Activated CD4-positive, alpha-beta T cell treated with anti-CD3 and anti-CD28 coated beads for 24 hours (primary cell): ENCODE results near the gene PTMA.
"Not testable (repeated sequence)": the region's sequence is repeated elsewhere in the genome, so short reads cannot be mapped to it uniquely, and the experiment has no call there.

ENCODE experiments used
- DNase-seq, 2 donors: peaks; one replicate each; pipeline ENCODE4 v3.0.0-alpha.2; 2020; ENCODE audit warnings: low read depth in 2 of 2

PTMA gene, protein sequence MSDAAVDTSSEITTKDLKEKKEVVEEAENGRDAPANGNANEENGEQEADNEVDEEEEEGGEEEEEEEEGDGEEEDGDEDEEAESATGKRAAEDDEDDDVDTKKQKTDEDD

GRCh38 chr2:231707927-231708772 is at the start of gene PTMA:
TSS of gene PTMA (plus strand) at chr2:231708525. CDS start at chr2:231708707, 182 bp downstream.
- DNase-seq: peak; percentile 97

DNA sequence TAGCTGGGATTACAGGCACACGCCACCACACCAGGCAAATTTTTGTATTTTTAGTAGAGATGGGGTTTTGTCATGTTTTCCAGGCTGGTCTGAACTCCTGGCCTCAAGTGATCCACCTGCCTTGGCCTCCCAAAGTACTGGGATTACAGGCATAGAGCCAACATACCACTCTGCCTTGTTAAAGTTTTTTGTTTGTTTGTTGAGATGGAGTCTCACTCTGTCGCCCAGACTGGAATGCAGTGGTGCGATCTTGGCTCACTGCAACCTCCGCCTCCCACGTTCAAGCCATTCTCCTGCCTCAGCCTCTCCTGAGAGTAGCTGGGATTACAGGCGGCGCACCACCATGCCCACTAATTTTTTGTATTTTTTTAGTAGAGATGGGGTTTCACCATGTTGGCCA is 48.3 kb upstream of the PTMA start:
- not testable (repeated sequence) for DNase-seq

GRCh38 chr2:231660860-231661259 is 47.5 kb upstream of the PTMA start:
- no peak for DNase-seq

GRCh38 chr2:231661422-231662027 is 46.8 kb upstream of the PTMA start:
- DNase-seq: no peak

- peak; percentile 92 to 95 for DNase-seq
These were observed 46.1 kb upstream of the PTMA start for GRCh38 chr2:231662028-231662810.

DNA sequence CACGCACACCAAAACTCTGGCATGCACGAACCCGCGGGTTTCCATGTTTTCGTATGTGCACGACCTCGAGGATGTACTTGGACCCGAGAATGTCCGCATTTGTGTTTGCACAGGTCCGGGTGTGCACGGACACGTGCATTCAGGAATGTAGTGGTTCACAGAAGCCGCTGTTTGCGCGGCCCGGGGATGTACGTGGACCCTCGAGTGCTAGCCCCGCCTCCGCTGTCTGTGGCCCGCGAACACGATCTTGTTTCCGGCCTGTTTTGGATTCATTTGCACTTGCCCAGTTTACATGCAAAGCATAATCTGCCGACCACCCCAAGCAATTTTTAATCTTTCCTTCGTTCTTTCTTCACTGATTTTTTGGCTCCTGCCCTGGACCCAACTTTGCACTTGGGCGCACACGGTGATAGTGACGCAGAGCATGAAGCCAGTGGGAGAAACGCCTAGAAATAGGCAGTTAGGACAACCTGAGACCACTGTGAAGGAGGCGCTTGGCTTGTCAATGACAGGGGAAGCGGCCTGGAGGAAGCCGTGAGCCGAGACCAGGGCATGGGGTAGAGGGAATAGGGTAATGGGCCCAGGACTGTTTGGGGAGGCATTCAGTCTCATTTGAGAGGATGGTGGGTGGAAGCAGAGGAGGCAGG is 45.4 kb upstream of the PTMA start:
- no peak for DNase-seq

DNA sequence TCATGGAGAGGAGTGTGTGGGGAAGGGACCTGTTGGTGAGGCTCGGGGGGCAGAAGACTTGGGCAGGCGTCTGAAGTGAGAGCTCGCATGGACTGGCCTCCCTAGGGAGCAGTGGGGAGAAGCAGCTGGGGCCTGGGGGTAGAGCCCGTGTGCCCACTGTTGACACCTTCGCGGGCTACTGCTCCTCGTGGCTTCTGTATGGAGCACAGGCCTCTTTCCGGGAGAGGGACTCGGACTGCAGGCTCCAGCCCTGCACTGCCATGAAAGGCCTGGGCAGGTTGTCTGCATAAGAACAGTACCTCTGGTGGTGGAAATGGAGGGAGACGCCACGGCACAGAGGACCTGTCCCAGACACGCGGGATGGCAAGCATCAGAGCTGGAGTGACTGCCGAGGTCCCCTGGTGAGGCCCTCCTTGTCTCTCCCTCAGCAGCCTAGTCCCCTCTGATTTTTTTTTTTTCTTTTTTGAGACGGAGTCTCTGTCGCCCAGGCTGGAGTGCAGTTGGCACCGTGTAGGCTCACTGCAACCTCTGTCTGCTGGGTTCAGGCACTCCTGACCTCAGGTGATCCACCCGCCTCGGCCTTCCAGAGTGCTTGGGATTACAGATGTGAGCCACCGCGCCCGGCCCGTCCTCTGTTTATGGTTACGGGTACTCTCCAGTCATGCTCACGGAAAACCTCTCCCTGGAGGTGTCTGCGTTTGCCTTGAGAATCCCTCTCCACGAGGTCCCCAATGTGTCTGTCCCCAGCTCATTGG is 44.7 kb upstream of the PTMA start:
- DNase-seq: no peak

DNA sequence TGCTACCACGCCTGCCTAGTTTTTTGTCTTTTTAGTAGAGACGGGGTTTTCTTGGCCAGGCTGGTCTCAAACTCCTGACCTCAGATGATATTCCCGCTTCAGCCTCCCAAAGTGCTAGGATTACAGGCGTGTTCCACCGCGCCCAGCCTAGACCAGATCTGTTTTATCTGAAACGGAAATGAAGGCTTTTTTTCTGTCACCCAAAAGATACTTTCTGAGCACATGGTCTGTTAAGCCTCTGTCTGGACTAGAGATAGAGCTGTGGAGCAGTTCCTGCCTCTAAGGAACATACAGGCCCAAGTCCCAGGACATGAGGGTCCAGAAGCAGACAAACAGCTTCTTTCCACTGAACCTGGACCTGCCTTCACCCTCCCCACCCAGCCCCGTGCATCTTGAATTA is 43.6 kb upstream of the PTMA start:
- DNase-seq: no peak

- DNase-seq: no peak
These were observed 42.8 kb upstream of the PTMA start for GRCh38 chr2:231665245-231666170.

- no peak for DNase-seq
These were observed 41.9 kb upstream of the PTMA start for GRCh38 chr2:231666171-231667095.

DNA sequence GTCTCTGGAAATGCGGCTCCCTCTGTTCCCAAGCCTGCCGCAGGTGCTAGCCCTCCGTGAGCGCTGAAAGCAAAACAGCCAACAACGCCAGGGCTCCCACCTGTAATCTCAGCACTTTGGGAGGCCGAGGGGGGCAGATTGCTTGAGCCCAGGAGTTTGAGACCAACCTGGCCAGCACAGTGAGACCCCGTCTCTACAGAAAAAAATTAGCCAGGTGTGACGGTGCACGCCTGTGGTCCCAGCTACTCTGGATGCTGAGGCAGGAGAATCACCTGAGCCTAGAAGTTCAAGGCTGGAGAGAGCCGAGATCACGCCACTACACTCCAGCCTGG is 41.3 kb upstream of the PTMA start:
- no peak for DNase-seq

DNA sequence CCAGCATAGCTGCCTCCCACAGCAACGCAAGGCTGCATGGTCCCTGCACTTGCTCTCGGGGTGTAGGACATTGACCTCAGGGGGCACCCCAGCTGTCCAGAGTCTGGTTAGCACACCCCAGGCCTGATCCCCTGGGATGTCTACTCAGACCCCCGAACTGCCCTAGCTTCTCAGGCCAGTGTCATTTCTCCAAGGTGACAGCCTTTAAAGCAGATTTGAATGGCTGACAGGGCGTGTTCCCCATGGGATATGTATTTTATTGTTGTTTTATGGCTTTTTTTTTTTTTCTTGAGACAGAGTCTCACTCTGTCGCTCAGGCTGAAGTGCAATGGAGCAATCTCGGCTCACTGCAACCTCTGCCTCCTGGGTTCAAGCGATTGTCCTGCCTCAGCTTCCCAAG is 40.8 kb upstream of the PTMA start:
- no peak for DNase-seq

DNA sequence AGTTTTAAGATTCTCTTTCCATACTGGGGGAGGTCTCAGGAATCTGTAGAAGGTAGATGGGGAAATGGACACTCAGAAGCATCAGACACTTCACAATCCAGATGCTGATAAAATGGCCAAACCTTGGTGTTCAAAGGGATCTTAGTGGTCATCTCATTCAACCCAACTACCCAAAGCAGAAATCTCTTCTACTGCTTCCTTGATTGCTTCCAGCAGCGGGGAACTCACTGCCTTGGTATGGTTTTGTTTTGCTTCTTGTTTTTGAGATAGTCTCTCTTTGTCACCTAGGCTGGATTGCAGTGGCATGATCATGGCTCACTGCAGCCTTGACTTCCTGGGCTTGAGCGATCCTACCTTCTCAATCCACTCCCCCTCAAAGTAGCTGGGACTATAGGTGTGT is 39.3 kb upstream of the PTMA start:
- DNase-seq: no peak

DNA sequence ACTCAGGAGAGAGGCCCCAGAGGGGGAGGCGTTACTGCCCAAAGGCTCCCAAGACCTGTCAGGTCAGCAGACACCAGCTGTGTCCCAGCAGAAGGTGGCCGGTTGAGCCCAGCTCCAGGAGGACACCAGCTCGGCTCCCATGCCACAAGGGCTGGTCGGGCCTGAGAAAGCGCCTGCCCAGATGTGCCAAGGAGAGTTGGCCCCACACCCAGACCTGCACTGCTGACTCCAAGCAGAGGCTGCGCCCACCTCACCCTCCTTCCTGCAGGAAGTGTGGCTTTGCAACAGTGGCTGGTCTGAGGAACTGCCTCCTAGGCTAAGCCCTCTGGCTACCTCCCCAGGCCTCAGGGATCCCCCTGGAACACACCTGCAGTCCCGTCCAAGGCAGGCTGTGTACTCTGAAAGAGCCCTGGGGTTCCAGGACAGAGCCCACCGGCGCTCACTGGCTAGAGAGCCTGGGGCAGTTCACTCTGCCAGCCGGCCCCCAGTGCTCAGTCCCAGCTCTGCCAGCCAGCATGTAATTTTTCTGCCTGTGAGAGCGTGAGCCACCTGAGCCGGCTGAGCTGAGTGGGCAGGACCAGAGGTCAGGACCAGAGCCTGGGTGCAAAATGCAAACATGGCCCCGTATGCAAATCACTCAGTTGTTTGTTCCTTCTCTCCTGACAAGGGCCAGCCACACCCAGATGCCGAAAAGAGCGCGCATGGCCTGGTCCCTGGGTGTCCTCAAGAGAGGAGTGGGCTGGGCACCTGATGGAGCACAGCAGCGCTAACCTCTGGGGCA is 36.9 kb upstream of the PTMA start:
- no peak for DNase-seq

DNA sequence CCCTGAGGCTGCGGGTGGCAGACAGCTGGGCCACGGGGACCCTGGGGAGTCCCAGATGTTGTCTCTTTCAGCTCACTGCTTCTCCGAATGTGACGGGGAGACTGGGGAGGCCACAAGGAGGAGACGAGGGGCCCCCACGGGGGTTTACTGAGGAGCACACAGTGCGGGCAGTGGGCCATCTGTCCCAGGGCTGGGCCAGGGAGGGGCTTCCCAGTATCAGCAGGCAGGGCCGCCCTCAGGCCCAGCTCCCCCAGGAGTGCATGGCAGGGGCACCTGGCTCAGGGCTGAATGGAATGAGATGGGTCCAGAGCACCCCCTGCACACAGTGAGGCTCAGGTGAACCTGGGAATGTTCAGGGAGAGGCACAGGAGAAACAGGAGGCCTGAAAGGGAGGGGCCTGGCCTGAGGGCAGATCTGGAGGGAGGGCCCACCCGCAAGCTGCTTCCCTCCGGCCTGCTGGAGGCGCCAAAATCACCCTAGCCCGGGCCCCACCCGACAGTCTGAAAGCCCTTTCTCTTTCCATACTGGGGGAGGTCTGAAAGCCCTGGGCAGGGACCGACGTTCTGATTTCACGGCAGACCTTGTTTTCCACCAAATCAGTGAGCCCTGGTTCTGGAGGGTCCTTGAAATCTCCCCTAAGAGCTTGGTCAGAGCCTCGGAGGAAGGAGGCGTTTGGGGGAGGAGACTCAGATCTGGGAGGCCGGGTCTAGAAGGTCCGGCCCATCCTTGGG is 35.5 kb upstream of the PTMA start:
- no peak for DNase-seq

DNA sequence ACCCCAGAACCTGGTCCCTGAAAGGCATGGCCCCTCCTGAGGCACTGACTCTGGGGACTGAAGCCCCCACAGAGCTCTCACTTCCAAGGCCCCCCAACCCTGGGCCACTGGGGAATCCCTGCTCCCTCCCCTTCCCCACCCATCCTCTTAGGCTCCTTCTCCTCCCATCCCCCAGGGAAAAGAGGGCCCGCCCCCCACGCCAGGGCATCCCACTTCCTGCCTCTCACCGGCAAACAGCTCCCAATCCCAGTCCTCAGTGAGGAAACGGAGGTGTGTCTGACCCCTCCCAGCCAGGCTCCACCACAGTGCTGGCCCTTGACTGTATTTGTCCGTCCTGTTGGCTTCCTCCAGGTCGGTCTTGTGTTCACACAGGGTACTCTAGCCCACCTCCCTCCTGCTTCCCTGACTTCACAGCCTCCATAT is 35.0 kb upstream of the PTMA start:
- DNase-seq: no peak

- DNase-seq: peak; percentile 39 to 48
These were observed 33.6 kb upstream of the PTMA start for GRCh38 chr2:231674587-231675338.
